Uterus (tissue), 2 donors: ENCODE results near the gene EPB41L3.

Source experiments
- POLR2A ChIP-seq, 2 donors: fragments of 450-650 bp; IDR thresholded peaks; one replicate each; pipeline ENCODE4 v1.6.1; 2016; ENCODE audit warnings: antibody characterized with exemption in 2 of 2, mild to moderate bottlenecking in 1 of 2, moderate library complexity in 1 of 2
- TF ChIP-seq, protein P1 (sequence below), 4 experiments: fragments of 200-600 bp in 2 of 4; fragments of 450-650 bp in 2 of 4; sonication (generic) in 2 of 4; IDR thresholded peaks; one replicate each; pipeline ENCODE4 v1.5.1; 2016 to 2019; ENCODE audit warnings: antibody characterized with exemption in 4 of 4, mild to moderate bottlenecking in 2 of 4, moderate library complexity in 1 of 4

- TF ChIP-seq, protein P1, sequence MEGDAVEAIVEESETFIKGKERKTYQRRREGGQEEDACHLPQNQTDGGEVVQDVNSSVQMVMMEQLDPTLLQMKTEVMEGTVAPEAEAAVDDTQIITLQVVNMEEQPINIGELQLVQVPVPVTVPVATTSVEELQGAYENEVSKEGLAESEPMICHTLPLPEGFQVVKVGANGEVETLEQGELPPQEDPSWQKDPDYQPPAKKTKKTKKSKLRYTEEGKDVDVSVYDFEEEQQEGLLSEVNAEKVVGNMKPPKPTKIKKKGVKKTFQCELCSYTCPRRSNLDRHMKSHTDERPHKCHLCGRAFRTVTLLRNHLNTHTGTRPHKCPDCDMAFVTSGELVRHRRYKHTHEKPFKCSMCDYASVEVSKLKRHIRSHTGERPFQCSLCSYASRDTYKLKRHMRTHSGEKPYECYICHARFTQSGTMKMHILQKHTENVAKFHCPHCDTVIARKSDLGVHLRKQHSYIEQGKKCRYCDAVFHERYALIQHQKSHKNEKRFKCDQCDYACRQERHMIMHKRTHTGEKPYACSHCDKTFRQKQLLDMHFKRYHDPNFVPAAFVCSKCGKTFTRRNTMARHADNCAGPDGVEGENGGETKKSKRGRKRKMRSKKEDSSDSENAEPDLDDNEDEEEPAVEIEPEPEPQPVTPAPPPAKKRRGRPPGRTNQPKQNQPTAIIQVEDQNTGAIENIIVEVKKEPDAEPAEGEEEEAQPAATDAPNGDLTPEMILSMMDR (IDR thresholded peaks at IDR 0.05) = no peak
- no peak for TF ChIP-seq POLR2A (IDR thresholded peaks at IDR 0.05)
Measured at GRCh38 chr18:5455674-5456073, 88.1 kb downstream of the EPB41L3 start.
